Sigmoid colon (tissue), 7 donors: ENCODE measurements around the gene ACACA. TPM values are rescaled to one million over a fixed set of nuclear protein-coding genes. Genes with fewer than 3 reads are reported as not detected.
"Not testable (repeated sequence)": the region's sequence is repeated elsewhere in the genome, so short reads cannot be mapped to it uniquely, and the experiment has no call there.

Experiments used
- DNase-seq: peaks from one replicate; pipeline ENCODE4 v3.0.0-alpha.2; 2019
- H3K27ac ChIP-seq, 4 donors: fragments of 200-600 bp; sonication (generic); one replicate each; pipeline ENCODE4 v1.5.1; 2016 to 2019; ENCODE audit warnings: mild to moderate bottlenecking in 1 of 4
- H3K27me3 ChIP-seq, 3 donors: fragments of 200-600 bp; sonication (generic); one replicate each; pipeline ENCODE4 v1.5.1; 2019; ENCODE audit warnings: mild to moderate bottlenecking in 1 of 3
- H3K36me3 ChIP-seq, 4 donors: fragments of 200-600 bp; sonication (generic); one replicate each; pipeline ENCODE4 v1.5.1; 2016 to 2019
- H3K4me1 ChIP-seq, 4 donors: fragments of 200-600 bp; sonication (generic); one replicate each; pipeline ENCODE4 v1.5.1; 2017 to 2019
- H3K4me3 ChIP-seq, 4 donors: fragments of 200-600 bp; sonication (generic); one replicate each; pipeline ENCODE4 v1.5.1; 2017 to 2019; ENCODE audit warnings: mild to moderate bottlenecking in 2 of 4, moderate library complexity in 1 of 4
- H3K9me3 ChIP-seq, 4 donors: fragments of 200-600 bp in 3 of 4; sonication (generic) in 3 of 4; one replicate each; pipeline versions ENCODE4 v1.5.1 to v1.6.1; 2013 to 2019
- EP300 ChIP-seq, 4 donors: sonication (generic); formaldehyde crosslinking; IDR thresholded peaks; one replicate each; pipeline ENCODE4 v1.6.1; 2017; ENCODE audit warnings: antibody characterized with exemption in 4 of 4
- POLR2A ChIP-seq, 2 donors: fragments of 450-650 bp; IDR thresholded peaks; one replicate each; pipeline ENCODE4 v1.6.1; 2016; ENCODE audit warnings: antibody characterized with exemption in 2 of 2, mild to moderate bottlenecking in 2 of 2, moderate library complexity in 2 of 2
- POLR2AphosphoS5 ChIP-seq, 4 donors: sonication (generic); formaldehyde crosslinking; IDR thresholded peaks; one replicate each; pipeline ENCODE4 v1.6.1; 2017; ENCODE audit warnings: antibody characterized with exemption in 4 of 4
- WGBS, 2 donors: extraction: QIAGEN DNeasy Blood & Tissue Kit; methylation state at CpG; one replicate each; pipeline ENCODE4 v1.1.7; 2013; 5-methylcytosine and 5-hydroxymethylcytosine counted together
- intact Hi-C: fragments of 100-400 bp; cut with DNase I; formaldehyde crosslinking; loops from one replicate; pipeline ENCODE4 v1.15.1; 2023
- polyA plus RNA-seq, 3 donors: library from polyadenylated mRNA; stranded (reverse); fragments of 200-250 nt; gene quantifications; one replicate each; pipeline ENCODE4 v1.2.3, GENCODE V29; 2013
- total RNA-seq, 4 donors: library from RNA; depleted of rRNA; stranded (reverse); fragments of >200 nt; gene quantifications; one replicate each; pipeline ENCODE4 v1.1.0, GENCODE V29; 2016
- TF ChIP-seq, protein P1 (sequence below), 4 experiments: fragments of 450-650 bp in 3 of 4; fragments of 200-600 bp in 1 of 4; IDR thresholded peaks; one replicate each; pipeline ENCODE4 v1.5.1; 2016 to 2019; ENCODE audit warnings: antibody characterized with exemption in 4 of 4, mild to moderate bottlenecking in 3 of 4, moderate library complexity in 2 of 4
- donor health status: healthy with polysubstance abuse.
- donor health status: Bipolar disorder and iron deficiency.
- donor health status: healthy.

ACACA gene
- total and polyA plus RNA-seq, 7 donors = 10.8 to 38.9 (median 27.6) TPM

DNA sequence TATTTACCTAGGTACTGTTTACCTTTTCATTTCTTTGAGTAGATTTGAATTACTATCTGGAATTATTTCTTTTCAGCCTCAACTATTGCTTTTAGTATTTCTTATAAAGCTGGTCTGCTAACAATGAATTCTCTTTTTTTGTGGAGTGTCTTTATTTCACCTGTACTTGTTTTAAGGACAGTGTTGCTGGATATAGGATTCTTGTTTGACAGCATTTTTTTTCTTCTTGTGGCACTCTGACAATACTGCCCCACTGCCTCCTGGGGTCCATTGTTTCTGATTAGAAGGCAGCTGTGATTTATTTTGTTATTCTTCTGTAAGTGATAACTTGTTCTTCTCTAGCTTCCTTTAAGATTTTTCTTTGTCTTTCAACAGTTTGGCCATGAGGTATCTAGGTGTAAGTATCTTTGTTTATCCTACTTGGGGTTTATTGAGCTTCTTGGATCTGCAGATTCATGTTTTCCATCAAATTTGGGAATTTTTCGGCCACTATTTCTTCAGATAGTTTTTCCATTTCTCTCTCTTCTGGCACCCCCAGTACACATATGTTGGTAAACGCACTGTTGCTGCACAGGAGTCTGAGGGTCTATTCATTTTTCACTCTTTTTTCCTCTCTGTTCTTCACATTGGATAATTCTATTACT is 327.4 kb downstream of the ACACA start:
- TF ChIP-seq, protein P1, sequence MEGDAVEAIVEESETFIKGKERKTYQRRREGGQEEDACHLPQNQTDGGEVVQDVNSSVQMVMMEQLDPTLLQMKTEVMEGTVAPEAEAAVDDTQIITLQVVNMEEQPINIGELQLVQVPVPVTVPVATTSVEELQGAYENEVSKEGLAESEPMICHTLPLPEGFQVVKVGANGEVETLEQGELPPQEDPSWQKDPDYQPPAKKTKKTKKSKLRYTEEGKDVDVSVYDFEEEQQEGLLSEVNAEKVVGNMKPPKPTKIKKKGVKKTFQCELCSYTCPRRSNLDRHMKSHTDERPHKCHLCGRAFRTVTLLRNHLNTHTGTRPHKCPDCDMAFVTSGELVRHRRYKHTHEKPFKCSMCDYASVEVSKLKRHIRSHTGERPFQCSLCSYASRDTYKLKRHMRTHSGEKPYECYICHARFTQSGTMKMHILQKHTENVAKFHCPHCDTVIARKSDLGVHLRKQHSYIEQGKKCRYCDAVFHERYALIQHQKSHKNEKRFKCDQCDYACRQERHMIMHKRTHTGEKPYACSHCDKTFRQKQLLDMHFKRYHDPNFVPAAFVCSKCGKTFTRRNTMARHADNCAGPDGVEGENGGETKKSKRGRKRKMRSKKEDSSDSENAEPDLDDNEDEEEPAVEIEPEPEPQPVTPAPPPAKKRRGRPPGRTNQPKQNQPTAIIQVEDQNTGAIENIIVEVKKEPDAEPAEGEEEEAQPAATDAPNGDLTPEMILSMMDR (IDR thresholded peaks at IDR 0.05) = no peak
- no peak for TF ChIP-seq POLR2A (IDR thresholded peaks at IDR 0.05)
- no peak for TF ChIP-seq EP300 (IDR thresholded peaks at IDR 0.05)
- no peak for TF ChIP-seq POLR2AphosphoS5 (IDR thresholded peaks at IDR 0.05)
- H3K27me3 ChIP-seq = peaks cover 0 to 5% (median 0%) of the 10 kb centered on the region in 3 donors
- no peaks in the 10 kb centered on the region for H3K36me3 ChIP-seq
- 94 to 99% methylated on average over 2 of the region's 2 CpGs for WGBS, 2 donors
- H3K4me3 ChIP-seq = no peak overlapping the region
- H3K9me3 ChIP-seq = no peaks in the 10 kb centered on the region
- intact Hi-C loops = no loop called here
- H3K4me1 ChIP-seq = no peaks in the 10 kb centered on the region
- no peak for DNase-seq
- H3K27ac ChIP-seq = no peak overlapping the region

DNA sequence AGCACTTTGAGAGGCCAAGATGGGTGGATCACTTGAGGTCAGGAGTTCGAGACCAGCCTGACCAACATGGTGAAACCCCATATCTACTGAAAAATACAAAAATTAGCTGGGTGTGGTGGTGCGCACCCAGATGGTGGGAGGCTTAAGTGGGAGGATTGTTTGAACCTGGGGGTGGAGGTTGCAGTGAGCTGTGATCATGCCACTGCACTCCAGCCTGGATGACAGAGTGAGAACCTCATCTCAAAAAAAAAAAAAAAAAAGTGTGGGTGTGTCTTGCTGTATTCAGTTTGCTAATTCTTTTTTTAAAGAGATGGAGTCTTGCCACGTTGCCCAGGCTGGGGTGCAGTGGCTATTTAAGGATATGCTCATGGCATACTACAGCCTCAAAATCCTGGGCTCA is 333.2 kb downstream of the ACACA start:
- H3K4me3 ChIP-seq = not testable (repeated sequence)
- 73 to 76% methylated on average over 3 of the region's 3 CpGs for WGBS, 2 donors

DNA sequence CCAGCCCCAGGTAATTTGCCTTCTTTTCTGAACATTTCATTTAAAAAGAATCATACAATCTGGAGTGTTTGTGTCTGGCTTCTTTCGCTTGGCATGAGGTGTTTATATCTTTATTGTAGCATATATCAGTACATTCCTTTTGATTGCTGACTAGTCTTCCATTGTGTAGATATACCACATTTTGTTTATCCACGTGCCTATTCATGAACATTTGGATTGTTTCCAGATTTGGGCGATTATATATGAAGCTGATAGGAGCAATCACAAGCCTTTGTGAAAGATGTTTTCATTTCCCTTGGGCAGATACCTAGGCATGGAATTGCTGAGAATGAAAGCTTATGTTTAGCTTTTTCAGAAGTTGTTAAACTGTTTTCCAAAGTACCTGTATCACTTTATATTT is 337.5 kb downstream of the ACACA start:
- Histone ChIP-seq H3K4me3 (no peak overlapping the region), H3K4me1 (no peaks in the 10 kb centered on the region), H3K9me3 (no peaks in the 10 kb centered on the region), H3K36me3 (no peaks in the 10 kb centered on the region), H3K27me3 (peaks cover 2 to 43% (median 11%) of the 10 kb centered on the region in 3 donors), H3K27ac (no peak overlapping the region)
- DNase-seq = no peak
- WGBS, 2 donors = 29 to 83% methylated on average over 3 of the region's 3 CpGs
- intact Hi-C loops = no loop called here
- TF ChIP-seq POLR2A (IDR thresholded peaks at IDR 0.05) (no peak), POLR2AphosphoS5 (IDR thresholded peaks at IDR 0.05) (no peak), EP300 (IDR thresholded peaks at IDR 0.05) (no peak)
- TF ChIP-seq, protein P1 (IDR thresholded peaks at IDR 0.05) = no peak

More for the DNA sequence above, 333.2 kb downstream of the ACACA start:
- H3K4me1 ChIP-seq, H3K36me3 ChIP-seq, H3K9me3 ChIP-seq, DNase-seq, intact Hi-C loops, H3K27me3 ChIP-seq, H3K27ac ChIP-seq: not testable (repeated sequence)

DNA sequence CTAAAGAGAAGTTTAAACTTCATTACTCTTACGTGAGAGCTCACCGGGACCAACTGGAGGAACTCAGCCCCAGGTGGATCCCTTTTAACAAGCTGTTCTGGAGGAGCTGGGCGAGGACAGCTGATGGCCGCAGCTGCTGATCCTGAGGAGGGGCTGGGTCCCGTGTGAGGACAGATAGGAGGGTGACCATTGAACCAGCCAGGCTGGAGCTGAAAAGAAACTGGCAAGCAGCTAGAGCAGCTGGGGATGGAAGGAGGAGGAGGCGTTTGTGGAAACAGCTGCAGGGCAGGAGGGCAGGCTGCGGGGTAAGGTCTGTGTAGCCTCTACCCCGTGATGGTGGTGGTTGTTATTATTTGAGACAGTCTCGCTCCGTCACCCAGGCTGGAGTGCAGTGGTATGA is 338.4 kb downstream of the ACACA start:
- Histone ChIP-seq H3K9me3 (no peaks in the 10 kb centered on the region), H3K36me3 (no peaks in the 10 kb centered on the region), H3K27me3 (peaks cover 2 to 49% (median 11%) of the 10 kb centered on the region in 3 donors), H3K4me1 (no peaks in the 10 kb centered on the region), H3K4me3 (no peak overlapping the region), H3K27ac (no peak overlapping the region)
- TF ChIP-seq POLR2A (IDR thresholded peaks at IDR 0.05) (no peak), POLR2AphosphoS5 (IDR thresholded peaks at IDR 0.05) (no peak), EP300 (IDR thresholded peaks at IDR 0.05) (no peak)
- TF ChIP-seq, protein P1 (IDR thresholded peaks at IDR 0.05) = no peak
- DNase-seq = no peak
- WGBS, 2 donors = 39 to 75% methylated on average over 10 of the region's 10 CpGs
- intact Hi-C loops = no loop called here

DNA sequence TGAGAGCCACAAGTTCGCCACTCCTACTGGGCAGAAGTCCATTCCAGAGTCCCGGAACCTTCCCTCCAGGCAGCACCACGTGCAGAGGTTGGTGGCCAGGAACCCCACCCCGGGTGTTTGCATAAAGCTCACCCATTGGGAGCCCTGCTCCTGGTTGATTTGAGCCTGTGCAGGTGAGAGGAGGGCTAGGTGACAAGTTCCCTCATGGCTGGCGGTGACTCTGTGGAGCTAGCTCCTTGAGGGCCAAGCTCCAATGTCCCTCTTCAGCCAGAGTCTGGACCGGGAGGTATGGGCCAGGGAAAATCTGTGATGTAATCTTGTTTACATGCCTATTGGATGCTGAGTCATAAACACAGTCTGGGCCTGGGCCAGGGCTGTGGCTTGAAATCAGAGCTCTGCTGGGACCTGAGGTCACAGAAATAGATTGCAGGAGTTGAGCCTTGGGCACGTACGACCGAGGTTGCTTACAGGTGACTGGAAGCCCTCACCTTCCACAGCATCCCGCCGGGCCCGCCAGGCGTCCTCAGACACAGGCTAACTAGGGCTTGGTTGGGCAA is 339.0 kb downstream of the ACACA start:
- no peaks in the 10 kb centered on the region for H3K36me3 ChIP-seq
- H3K27me3 ChIP-seq = peaks cover 2 to 54% (median 11%) of the 10 kb centered on the region in 3 donors
- H3K27ac ChIP-seq = no peak overlapping the region
- no peaks in the 10 kb centered on the region for H3K9me3 ChIP-seq
- H3K4me3 ChIP-seq = no peak overlapping the region
- TF ChIP-seq, protein P1 (IDR thresholded peaks at IDR 0.05) = no peak
- TF ChIP-seq POLR2A (IDR thresholded peaks at IDR 0.05) = no peak
- TF ChIP-seq EP300 (IDR thresholded peaks at IDR 0.05) = no peak
- no peak for TF ChIP-seq POLR2AphosphoS5 (IDR thresholded peaks at IDR 0.05)
- no peaks in the 10 kb centered on the region for H3K4me1 ChIP-seq
- DNase-seq = peak; percentile 69
- 29 to 64% methylated on average over 13 of the region's 13 CpGs for WGBS, 2 donors
- intact Hi-C loops = no loop called here
